SJSA1 (cell line): ENCODE measurements around the gene ACTC1. TPM values are rescaled to one million over a fixed set of nuclear protein-coding genes. Genes with fewer than 3 reads are reported as not detected.
"Not testable (repeated sequence)": the region's sequence is repeated elsewhere in the genome, so short reads cannot be mapped to it uniquely, and the experiment has no call there.

Experiments used
- DNase-seq, 2 experiments: peaks; one replicate each; pipeline ENCODE4 v3.0.0-alpha.2; 2015 to 2020; ENCODE audit warnings: low spot score in 2 of 2, low read depth in 1 of 2
- H3K27ac ChIP-seq: fragments of 250-450 bp; sonication (Bioruptor Pico); 2 replicates; pipeline ENCODE4 v1.5.1; 2020; ENCODE audit warnings: mild to moderate bottlenecking, moderate library complexity
- H3K27me3 ChIP-seq: fragments of 250-450 bp; sonication (Bioruptor Pico); replicated peaks from 2 replicates; pipeline ENCODE4 v1.5.1; 2020; ENCODE audit warnings: mild to moderate bottlenecking, moderate library complexity
- H3K36me3 ChIP-seq: fragments of 250-450 bp; sonication (Bioruptor Pico); 2 replicates; pipeline ENCODE4 v1.5.1; 2020; ENCODE audit warnings: mild to moderate bottlenecking
- H3K4me1 ChIP-seq: fragments of 250-450 bp; sonication (Bioruptor Pico); replicated peaks from 2 replicates; pipeline ENCODE4 v1.6.1; 2021; ENCODE audit warnings: mild to moderate bottlenecking
- H3K4me3 ChIP-seq: fragments of 250-450 bp; sonication (Bioruptor Pico); 2 replicates; pipeline ENCODE4 v1.5.1; 2020; ENCODE audit warnings: mild to moderate bottlenecking
- H3K9me3 ChIP-seq: fragments of 250-450 bp; sonication (Bioruptor Pico); replicated peaks from 2 replicates; pipeline ENCODE4 v1.5.1; 2020; ENCODE audit warnings: mild to moderate bottlenecking
- total RNA-seq: library from RNA; depleted of rRNA; stranded (reverse); fragments of >200 nt; shearing (Covaris generic); gene quantifications from 2 replicates; pipeline ENCODE4 v1.2.3, GENCODE V29; 2014

ACTC1 gene
- total RNA-seq, 1 experiment from 2014 or later = 5.8 TPM

GRCh38 chr15:34810443-34811129, 15.2 kb upstream of the ACTC1 start:
- peak; percentile 73 to 87 for DNase-seq
- H3K27ac ChIP-seq = peak overlapping the region; percentile 80
- H3K4me1 ChIP-seq = peaks cover 42% of the 10 kb centered on the region
- H3K27me3 ChIP-seq = no peaks in the 10 kb centered on the region
- no peaks in the 10 kb centered on the region for H3K36me3 ChIP-seq
- H3K4me3 ChIP-seq = no peak overlapping the region
- no peaks in the 10 kb centered on the region for H3K9me3 ChIP-seq

DNA sequence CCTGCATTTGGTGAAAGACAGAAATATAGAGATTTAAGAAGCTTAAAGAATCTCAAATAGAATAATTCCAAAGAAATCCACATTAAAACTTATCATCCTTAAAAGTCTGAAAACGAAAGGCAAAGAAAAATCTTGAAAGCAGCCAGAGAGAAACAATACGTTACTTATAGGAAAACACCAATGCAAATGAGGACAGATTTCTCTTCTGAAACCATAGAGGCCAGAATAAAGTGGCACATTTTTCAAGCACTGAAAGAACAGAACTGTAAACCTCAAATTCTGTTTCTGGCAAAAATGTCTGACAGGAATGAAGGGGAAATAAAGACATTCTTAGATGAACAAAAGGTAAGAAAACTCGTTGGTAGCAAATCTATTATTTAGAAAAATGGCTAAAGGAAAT, 13.8 kb upstream of the ACTC1 start:
- Histone ChIP-seq H3K27me3 (no peaks in the 10 kb centered on the region), H3K4me3 (no peak overlapping the region), H3K9me3 (no peaks in the 10 kb centered on the region), H3K27ac (no peak overlapping the region), H3K4me1 (peaks cover 42% of the 10 kb centered on the region), H3K36me3 (no peaks in the 10 kb centered on the region)
- DNase-seq = no peak

- Histone ChIP-seq H3K27me3 (no peaks in the 10 kb centered on the region), H3K36me3 (no peaks in the 10 kb centered on the region), H3K9me3 (no peaks in the 10 kb centered on the region), H3K27ac (no peak overlapping the region), H3K4me3 (no peak overlapping the region), H3K4me1 (peaks cover 35% of the 10 kb centered on the region)
- no peak for DNase-seq
Observed at GRCh38 chr15:34808016-34808415, 12.7 kb upstream of the ACTC1 start.

GRCh38 chr15:34807241-34807640, 11.9 kb upstream of the ACTC1 start:
- not testable (repeated sequence) for H3K27me3 ChIP-seq, DNase-seq, H3K27ac ChIP-seq, H3K36me3 ChIP-seq, H3K4me3 ChIP-seq, H3K9me3 ChIP-seq
- H3K4me1 ChIP-seq = peaks cover 27% of the 10 kb centered on the region

DNA sequence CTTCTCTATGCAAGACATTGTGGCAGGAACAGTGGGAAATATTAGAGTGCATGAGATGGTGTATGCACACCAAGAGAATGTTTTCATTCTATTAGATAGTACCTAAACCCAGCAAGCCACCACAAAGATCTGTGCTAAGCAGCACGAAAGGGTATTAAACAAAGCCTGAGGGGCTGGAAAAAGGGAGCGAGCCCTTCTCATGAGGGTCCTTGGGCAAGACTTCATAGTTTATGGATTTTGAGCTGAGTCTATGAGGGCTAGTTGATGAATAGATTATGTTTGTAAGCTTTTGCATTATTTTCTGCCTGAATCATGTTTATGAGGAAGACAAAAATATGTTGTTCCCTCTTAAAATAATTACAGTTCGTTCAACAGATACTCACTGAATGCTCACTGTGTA, 9.4 kb upstream of the ACTC1 start:
- Histone ChIP-seq H3K36me3 (no peaks in the 10 kb centered on the region), H3K9me3 (no peaks in the 10 kb centered on the region), H3K27ac (no peak overlapping the region), H3K27me3 (no peaks in the 10 kb centered on the region), H3K4me1 (peaks cover 4% of the 10 kb centered on the region), H3K4me3 (no peak overlapping the region)
- no peak for DNase-seq

DNA sequence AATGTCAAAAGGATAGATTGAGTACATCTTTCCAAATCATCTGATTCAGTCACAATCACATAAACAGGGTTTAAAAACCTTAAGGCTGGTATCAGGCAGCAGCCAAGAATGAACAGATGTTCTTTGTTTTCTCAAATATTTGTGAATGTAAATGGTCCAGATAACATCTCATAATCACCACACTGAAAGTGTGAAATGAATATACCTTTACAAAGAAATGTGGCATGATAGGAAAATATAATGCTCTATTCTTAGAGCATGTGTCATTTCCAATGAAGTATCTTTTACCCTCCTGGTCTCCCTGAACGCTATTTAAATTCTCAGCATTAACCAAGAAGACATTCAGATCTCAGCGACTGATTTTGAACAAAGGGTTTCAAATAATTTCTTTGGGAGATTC, 8.8 kb upstream of the ACTC1 start:
- H3K4me3 ChIP-seq = no peak overlapping the region

DNA sequence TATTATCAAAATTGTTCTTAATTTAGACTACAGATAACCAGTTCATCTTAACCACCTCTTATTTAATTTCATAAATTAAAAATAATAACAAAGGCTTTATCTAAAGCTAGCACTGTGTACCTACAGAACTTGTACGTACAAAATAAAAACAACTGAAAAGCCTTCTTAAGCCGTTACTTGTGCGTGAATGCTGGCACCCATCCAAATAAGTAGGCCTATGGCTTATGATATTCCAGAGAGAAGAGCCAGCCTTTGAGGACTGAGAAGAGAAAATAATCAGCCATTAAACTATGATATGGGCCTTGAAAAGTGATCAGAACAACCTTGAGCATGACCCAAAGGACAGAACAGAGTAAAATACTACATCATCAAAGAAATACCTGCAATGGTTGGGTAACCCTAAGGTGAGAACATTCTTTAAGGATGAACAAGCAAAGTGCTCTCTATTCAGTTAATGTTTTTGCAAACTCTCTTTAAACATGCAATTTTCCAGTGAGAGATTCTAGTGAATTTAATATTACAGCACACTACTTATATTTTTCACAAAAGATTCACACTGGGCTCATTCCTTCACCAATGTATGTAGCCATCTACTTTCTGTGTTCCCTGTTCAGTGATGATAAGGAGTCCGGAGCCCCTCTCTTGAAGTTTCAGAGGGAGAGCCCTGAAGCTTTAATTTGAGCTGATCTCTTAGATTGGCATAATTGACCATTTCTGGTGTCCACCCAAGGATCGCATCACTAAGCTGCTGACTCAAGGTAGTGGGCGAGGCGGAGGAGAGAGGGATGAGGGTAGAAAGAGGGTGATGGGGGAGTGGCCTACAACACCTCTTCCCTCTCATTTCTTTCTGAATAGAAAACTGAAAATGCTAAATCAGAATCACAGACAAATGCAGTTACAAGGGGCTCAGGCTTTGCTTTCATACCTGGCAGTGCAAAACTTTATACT, 7.7 kb upstream of the ACTC1 start:
- Histone ChIP-seq H3K4me3 (no peak overlapping the region), H3K9me3 (no peaks in the 10 kb centered on the region), H3K27ac (no peak overlapping the region), H3K36me3 (no peaks in the 10 kb centered on the region), H3K27me3 (no peaks in the 10 kb centered on the region), H3K4me1 (peaks cover 9% of the 10 kb centered on the region)
- DNase-seq = no peak

More for the DNA sequence above, 8.8 kb upstream of the ACTC1 start:
- no peak for DNase-seq
- H3K36me3 ChIP-seq = no peaks in the 10 kb centered on the region
- no peak overlapping the region for H3K27ac ChIP-seq
- H3K4me1 ChIP-seq = peaks cover 9% of the 10 kb centered on the region
- H3K27me3 ChIP-seq = no peaks in the 10 kb centered on the region
- H3K9me3 ChIP-seq = no peaks in the 10 kb centered on the region

DNA sequence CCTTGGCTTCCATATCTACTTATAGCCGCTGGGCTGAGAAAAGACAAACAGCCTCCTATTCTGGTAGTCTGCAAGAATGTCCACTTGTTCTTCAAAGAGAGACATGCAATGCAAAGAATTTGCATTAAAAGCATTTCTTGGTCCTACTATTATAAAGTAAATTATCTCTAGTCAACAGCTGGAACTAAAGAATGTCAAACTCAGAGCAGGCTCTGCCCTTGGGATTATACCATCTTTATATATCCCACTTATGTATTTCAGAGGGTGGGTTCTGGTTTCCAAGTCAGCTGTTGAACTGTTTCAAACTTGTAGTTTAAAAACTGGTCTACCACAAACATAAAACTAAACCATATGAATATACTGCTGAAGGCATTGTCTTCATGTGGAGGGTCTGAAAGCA, 7.0 kb upstream of the ACTC1 start:
- Histone ChIP-seq H3K27me3 (no peaks in the 10 kb centered on the region), H3K4me1 (peaks cover 9% of the 10 kb centered on the region), H3K4me3 (no peak overlapping the region), H3K9me3 (no peaks in the 10 kb centered on the region), H3K27ac (no peak overlapping the region), H3K36me3 (no peaks in the 10 kb centered on the region)
- no peak for DNase-seq

DNA sequence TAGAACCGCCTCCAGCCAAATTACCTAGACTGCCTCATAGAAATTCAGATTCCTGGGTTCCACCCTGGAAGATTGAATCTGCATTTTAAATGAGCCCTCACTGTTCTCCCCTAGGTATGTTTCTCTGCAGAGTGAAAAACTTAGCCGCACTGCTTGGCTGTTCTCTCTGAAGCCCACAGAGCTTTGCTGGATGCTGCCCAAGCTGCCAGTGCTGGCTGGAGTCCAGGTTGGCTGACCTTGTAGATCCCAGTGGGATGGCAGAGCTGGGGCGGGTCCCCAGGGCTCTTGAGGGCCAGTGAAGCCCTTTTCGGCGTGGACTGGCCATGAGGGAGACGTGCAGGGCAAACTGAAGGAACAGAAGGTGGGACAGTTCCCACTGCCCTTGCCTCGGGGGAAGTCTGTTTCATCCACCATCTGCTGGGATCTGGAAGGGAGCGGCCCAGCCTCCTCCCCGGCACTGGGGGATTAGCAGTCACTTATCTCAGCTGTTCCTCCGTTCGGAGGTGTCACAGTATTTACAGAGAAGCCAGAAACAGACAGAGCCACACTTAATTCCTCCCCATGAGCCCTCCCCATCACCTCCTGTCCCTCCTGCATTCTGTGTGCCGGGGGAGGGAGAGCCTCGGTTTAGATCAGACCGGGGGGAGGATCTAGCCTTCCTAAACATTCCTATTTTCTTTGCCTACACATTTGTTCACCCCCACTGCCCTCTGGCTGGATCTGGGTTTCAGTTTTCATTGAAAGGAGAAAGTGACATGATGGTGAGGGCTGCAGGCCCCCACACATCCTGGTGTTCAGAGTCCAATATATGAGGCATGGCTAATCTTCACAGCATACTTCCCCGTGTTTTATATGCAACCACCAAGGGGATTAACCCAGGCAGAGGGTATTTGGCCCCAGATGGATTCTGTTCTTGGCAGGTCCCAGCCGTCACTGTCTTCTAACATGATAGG, 4.1 kb upstream of the ACTC1 start:
- Histone ChIP-seq H3K27ac (no peak overlapping the region), H3K9me3 (no peaks in the 10 kb centered on the region), H3K27me3 (no peaks in the 10 kb centered on the region), H3K4me1 (peaks cover 27% of the 10 kb centered on the region), H3K36me3 (no peaks in the 10 kb centered on the region), H3K4me3 (no peak overlapping the region)
- DNase-seq = no peak

DNA sequence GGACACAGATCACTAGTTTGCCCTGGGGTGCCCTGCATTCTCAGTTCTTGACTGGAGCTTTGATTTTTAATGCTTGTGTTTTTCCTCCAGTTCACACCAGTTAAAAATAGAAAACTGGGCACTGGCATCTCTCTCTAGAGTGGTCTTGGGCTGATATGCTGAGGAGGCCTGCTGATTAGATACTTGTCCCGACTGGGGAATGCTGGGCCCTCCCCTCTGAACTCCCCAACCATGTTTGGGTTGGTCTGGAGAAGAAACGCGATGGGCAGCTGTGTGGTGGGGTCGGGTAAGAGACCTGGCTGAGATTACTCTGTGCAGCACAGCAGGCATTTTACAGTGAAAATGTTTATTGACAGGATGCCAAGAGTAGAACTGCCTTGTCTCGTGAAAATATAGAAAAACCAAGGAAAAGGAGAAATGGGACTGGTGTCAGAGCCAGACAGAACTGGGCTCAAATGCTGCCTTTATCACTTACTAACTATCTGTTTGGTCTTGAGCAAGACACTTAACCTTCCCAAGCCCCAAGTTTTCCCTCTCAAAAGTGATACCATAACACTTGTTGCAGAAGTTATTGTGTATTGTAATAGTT, 1.6 kb upstream of the ACTC1 start:
- no peak for DNase-seq
- no peak overlapping the region for H3K27ac ChIP-seq
- H3K9me3 ChIP-seq = no peaks in the 10 kb centered on the region
- no peaks in the 10 kb centered on the region for H3K36me3 ChIP-seq
- no peaks in the 10 kb centered on the region for H3K27me3 ChIP-seq
- peaks cover 27% of the 10 kb centered on the region for H3K4me1 ChIP-seq
- H3K4me3 ChIP-seq = no peak overlapping the region

- Histone ChIP-seq H3K4me3 (no peak overlapping the region), H3K27me3 (no peaks in the 10 kb centered on the region), H3K4me1 (peaks cover 24% of the 10 kb centered on the region), H3K27ac (no peak overlapping the region), H3K9me3 (no peaks in the 10 kb centered on the region), H3K36me3 (no peaks in the 10 kb centered on the region)
- no peak for DNase-seq
Observed at GRCh38 chr15:34794590-34795206, 651 bp downstream of the ACTC1 start.

GRCh38 chr15:34793901-34794300, 1.4 kb downstream of the ACTC1 start:
- no peaks in the 10 kb centered on the region for H3K9me3 ChIP-seq
- no peak overlapping the region for H3K27ac ChIP-seq
- H3K4me1 ChIP-seq = peaks cover 17% of the 10 kb centered on the region
- H3K27me3 ChIP-seq = no peaks in the 10 kb centered on the region
- no peaks in the 10 kb centered on the region for H3K36me3 ChIP-seq
- no peak for DNase-seq
- H3K4me3 ChIP-seq = no peak overlapping the region

GRCh38 chr15:34793071-34793470, 2.3 kb downstream of the ACTC1 start:
- DNase-seq = no peak
- H3K27ac ChIP-seq = no peak overlapping the region

More at GRCh38 chr15:34793071-34793470, 2.3 kb downstream of the ACTC1 start:
- H3K4me3 ChIP-seq = no peak overlapping the region
- H3K9me3 ChIP-seq = no peaks in the 10 kb centered on the region
- no peaks in the 10 kb centered on the region for H3K36me3 ChIP-seq
- H3K4me1 ChIP-seq = peaks cover 17% of the 10 kb centered on the region
- no peaks in the 10 kb centered on the region for H3K27me3 ChIP-seq
